ENCODE results near the gene TRMT112. TPM values are rescaled to one million over a fixed set of nuclear protein-coding genes. Genes with fewer than 3 reads are reported as not detected.

Gene TRMT112
- polyA plus RNA-seq, 2 of the 4 experiments (the other 2 are of a cell fraction) = 363 to 440 TPM

GRCh38 chr11:64317961-64318765 lies 804 bp upstream of the TRMT112 start, which contains the start of gene PRDX5 (continued):
- TF ChIP-seq POLR2AphosphoS2 (conservative IDR thresholded peaks at IDR 0.05; ENCODE audit: low read length) (no peak), HDAC2 (IDR thresholded peaks at IDR 0.05) (no peak), MAFK (IDR thresholded peaks at IDR 0.05; ENCODE audit: partially characterized antibody) (no peak), EHF (CRISPR knock-in tag; IDR thresholded peaks at IDR 0.05) (no peak), ZSCAN20 (CRISPR knock-in tag; IDR thresholded peaks at IDR 0.05) (no peak), MAX (IDR thresholded peaks at IDR 0.05) (no peak), PBX3 (IDR thresholded peaks at IDR 0.05) (no peak), BHLHE40 (IDR thresholded peaks at IDR 0.05; ENCODE audit: low read depth, low read length) (no peak), FOSL2 (IDR thresholded peaks at IDR 0.05) (no peak), FOSL2 (CRISPR knock-in tag; IDR thresholded peaks at IDR 0.05) (no peak), RNF2 (IDR thresholded peaks at IDR 0.05; ENCODE audit: borderline replicate concordance, low read depth) (no peak), ATOH8 (CRISPR knock-in tag; IDR thresholded peaks at IDR 0.05; ENCODE audit: low read depth) (no peak), NFE2L2 (conservative IDR thresholded peaks at IDR 0.05; ENCODE audit: low read length) (no peak), KDM5A (IDR thresholded peaks at IDR 0.05) (no peak), NPAS2 (CRISPR knock-in tag; IDR thresholded peaks at IDR 0.05; ENCODE audit: borderline replicate concordance) (no peak), ZFP36 (IDR thresholded peaks at IDR 0.05; ENCODE audit: borderline replicate concordance, partially characterized antibody) (no peak), RARB (CRISPR knock-in tag; IDR thresholded peaks at IDR 0.05) (no peak), CTCF (IDR thresholded peaks at IDR 0.05) (peak; percentile 60), FOXS1 (CRISPR knock-in tag; IDR thresholded peaks at IDR 0.05) (no peak), BCL3 (IDR thresholded peaks at IDR 0.05) (peak; percentile 46; the same call in 1 of the 3 replicates), CEBPB (IDR thresholded peaks at IDR 0.05) (peak; percentile 60 to 82; a peak in 3 of 4 replicates), KDM1A (IDR thresholded peaks at IDR 0.05; ENCODE audit: low read depth) (no peak), RFX5 (IDR thresholded peaks at IDR 0.05) (no peak), POLR2A (IDR thresholded peaks at IDR 0.05; ENCODE audit: low read length) (peak; percentile 79), JUNB (IDR thresholded peaks at IDR 0.05) (no peak), HOXB13 (CRISPR knock-in tag; IDR thresholded peaks at IDR 0.05; ENCODE audit: low read depth) (no peak), CHD2 (IDR thresholded peaks at IDR 0.05; ENCODE audit: low read length, partially characterized antibody) (no peak), REST (IDR thresholded peaks at IDR 0.05) (no peak), TFCP2L1 (CRISPR knock-in tag; IDR thresholded peaks at IDR 0.05) (no peak), ESRRA (IDR thresholded peaks at IDR 0.05; ENCODE audit: borderline replicate concordance, low read length) (no peak), CHD4 (IDR thresholded peaks at IDR 0.05; ENCODE audit: borderline replicate concordance) (no peak), ZC3H11A (IDR thresholded peaks at IDR 0.05) (no peak), E2F6 (IDR thresholded peaks at IDR 0.05; ENCODE audit: borderline replicate concordance, low read depth) (no peak), HOXB5 (CRISPR knock-in tag; IDR thresholded peaks at IDR 0.05) (no peak), RAD21 (conservative IDR thresholded peaks at IDR 0.05 in 1 of 2, IDR thresholded peaks at IDR 0.05 in 1 of 2) (peak; percentile 69 to 81)

Data from A549 (cell line).